CD4-positive, alpha-beta memory T cell (primary cell): ENCODE data around the gene B3GNT2. TPM values are rescaled to one million over a fixed set of nuclear protein-coding genes. Genes with fewer than 3 reads are reported as not detected.
A peak's percentile ranks its signal among the peaks of the same experiment; 100 is the strongest.
"Not testable (repeated sequence)": the region's sequence is repeated elsewhere in the genome, so short reads cannot be mapped to it uniquely, and the experiment has no call there.

Experiments used
- CTCF ChIA-PET: fragments of 350-600 bp; sonication (Branson Sonifier 250); formaldehyde crosslinking; loops from one replicate; lab custom pipeline; 2021; ENCODE audit warnings: inconsistent platforms; ENCODE audit not compliant: partially characterized antibody; lab: Charles Lee
- POLR2A ChIA-PET: fragments of 350-600 bp; sonication (Branson Sonifier 250); formaldehyde crosslinking; loops from one replicate; lab custom pipeline; 2021; ENCODE audit not compliant: partially characterized antibody; lab: Charles Lee
- DNase-seq, 5 donors: peaks; one replicate each; pipeline versions ENCODE4 v3.0.0 to v3.0.0-alpha.2; 2020 to 2022; ENCODE audit warnings: mixed read lengths in 1 of 5
- H3K27ac ChIP-seq: one replicate; pipeline ENCODE4 v1.7.0; 2013; ENCODE audit warnings: low read depth, low read length
- H3K27me3 ChIP-seq: 2 replicates; pipeline ENCODE4 v1.7.0; 2013; ENCODE audit warnings: mild to moderate bottlenecking, low read length, moderate library complexity; ENCODE audit not compliant: insufficient read depth
- H3K36me3 ChIP-seq: 2 replicates; pipeline ENCODE4 v1.7.0; 2013; ENCODE audit warnings: mild to moderate bottlenecking, low read length, moderate library complexity; ENCODE audit not compliant: insufficient read depth
- H3K4me1 ChIP-seq: 2 replicates; pipeline ENCODE4 v1.7.0; 2013; ENCODE audit warnings: mild to moderate bottlenecking, low read length, moderate library complexity; ENCODE audit not compliant: insufficient read depth
- H3K4me3 ChIP-seq, 2 donors: one replicate each; pipeline ENCODE4 v1.7.0; 2013; ENCODE audit warnings: low read length in 2 of 2, mild to moderate bottlenecking in 1 of 2
- H3K9me3 ChIP-seq, 2 donors: one replicate each; pipeline ENCODE4 v1.7.0; 2013; ENCODE audit warnings: low read length in 2 of 2, control low read depth in 1 of 2; ENCODE audit not compliant: control insufficient read depth in 1 of 2
- H3K27ac Mint-ChIP-seq, 7 donors: one replicate each; pipeline ENCODE4 v1.8.0; 2020 to 2021; ENCODE audit warnings: mixed read lengths in 7 of 7, mild to moderate bottlenecking in 6 of 7, inconsistent platforms in 3 of 7, moderate library complexity in 3 of 7
- H3K27me3 Mint-ChIP-seq, 2 donors: one replicate each; pipeline ENCODE4 v1.8.0; 2020 to 2021; ENCODE audit warnings: mixed read lengths in 2 of 2
- H3K36me3 Mint-ChIP-seq, 2 donors: one replicate each; pipeline ENCODE4 v1.8.0; 2020 to 2021; ENCODE audit warnings: mixed read lengths in 2 of 2, inconsistent platforms in 1 of 2, mild to moderate bottlenecking in 1 of 2
- H3K4me1 Mint-ChIP-seq, 4 donors: one replicate each; pipeline ENCODE4 v1.8.0; 2020 to 2021; ENCODE audit warnings: mixed read lengths in 4 of 4, mild to moderate bottlenecking in 1 of 4
- H3K4me3 Mint-ChIP-seq, 8 donors: one replicate each; pipeline ENCODE4 v1.8.0; 2020 to 2021; ENCODE audit warnings: mixed read lengths in 8 of 8, mild to moderate bottlenecking in 7 of 8, moderate library complexity in 6 of 8, inconsistent platforms in 3 of 8
- H3K9me3 Mint-ChIP-seq, 8 donors: one replicate each; pipeline ENCODE4 v1.8.0; 2020 to 2021; ENCODE audit warnings: mixed read lengths in 8 of 8, mild to moderate bottlenecking in 5 of 8, inconsistent platforms in 3 of 8, moderate library complexity in 1 of 8
- intact Hi-C: fragments of 100-400 bp; cut with micrococcal nuclease; formaldehyde crosslinking; loops from one replicate; pipeline ENCODE4 v1.15.1; 2023
- polyA plus RNA-seq, 2 donors: library from polyadenylated mRNA; unstranded; fragments of 300-500 nt; fragmentation: Illumina TruSeq; gene quantifications; one replicate each; pipeline ENCODE4 v1.2.3, GENCODE V29; 2021
- total RNA-seq, 2 experiments: library from RNA; stranded (reverse); gene quantifications; one replicate each; pipeline ENCODE4 v1.2.3, GENCODE V29; 2021

Gene B3GNT2
- total and polyA plus RNA-seq, 4 experiments from 2014 or later: 18.3 to 55.7 (median 24.3) TPM

DNA sequence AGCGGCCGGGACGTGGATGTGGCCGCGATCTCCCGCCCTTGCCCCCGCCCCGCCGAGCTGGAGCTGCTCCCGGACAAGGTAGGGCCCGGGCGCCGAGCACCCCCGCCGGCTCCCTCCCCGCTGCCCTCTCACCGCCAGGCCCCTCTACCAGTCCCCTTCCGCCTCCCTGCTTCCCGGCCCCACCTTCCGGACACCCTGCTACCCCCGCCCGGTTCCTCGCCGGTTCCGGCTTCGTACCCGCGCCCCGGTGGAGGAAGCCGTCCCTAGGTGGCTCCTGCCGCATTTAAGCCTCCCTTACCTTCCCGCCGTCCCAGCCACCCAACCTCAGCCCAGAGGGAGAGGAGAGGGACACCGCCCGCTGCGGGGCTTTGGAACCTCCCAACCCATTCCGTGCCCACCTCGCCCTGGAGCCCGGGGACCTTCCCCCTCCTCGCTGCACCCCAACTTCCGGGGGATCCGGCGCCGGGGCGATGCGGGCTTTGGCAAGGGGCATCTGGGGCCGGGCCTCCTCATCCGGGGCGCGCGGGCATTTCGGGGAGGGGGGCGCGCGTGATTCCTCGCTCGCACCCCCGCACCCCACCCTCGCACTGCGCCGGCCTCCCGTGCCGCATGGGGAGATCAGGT lies 475 bp downstream of the B3GNT2 start:
- CTCF ChIA-PET: interaction anchor here (1.0 to 1.1 kb wide), 4 partner anchors 13 to 105 kb away, joined by 3 to 4 read pairs (median 3); no protein-coding TSS in a partner anchor
- Mint-ChIP-seq H3K4me1 (peaks cover 32 to 43% (median 37%) of the 10 kb centered on the region in 4 donors), H3K36me3 (peaks cover 0 to 4% of the 10 kb centered on the region in 2 donors)

DNA sequence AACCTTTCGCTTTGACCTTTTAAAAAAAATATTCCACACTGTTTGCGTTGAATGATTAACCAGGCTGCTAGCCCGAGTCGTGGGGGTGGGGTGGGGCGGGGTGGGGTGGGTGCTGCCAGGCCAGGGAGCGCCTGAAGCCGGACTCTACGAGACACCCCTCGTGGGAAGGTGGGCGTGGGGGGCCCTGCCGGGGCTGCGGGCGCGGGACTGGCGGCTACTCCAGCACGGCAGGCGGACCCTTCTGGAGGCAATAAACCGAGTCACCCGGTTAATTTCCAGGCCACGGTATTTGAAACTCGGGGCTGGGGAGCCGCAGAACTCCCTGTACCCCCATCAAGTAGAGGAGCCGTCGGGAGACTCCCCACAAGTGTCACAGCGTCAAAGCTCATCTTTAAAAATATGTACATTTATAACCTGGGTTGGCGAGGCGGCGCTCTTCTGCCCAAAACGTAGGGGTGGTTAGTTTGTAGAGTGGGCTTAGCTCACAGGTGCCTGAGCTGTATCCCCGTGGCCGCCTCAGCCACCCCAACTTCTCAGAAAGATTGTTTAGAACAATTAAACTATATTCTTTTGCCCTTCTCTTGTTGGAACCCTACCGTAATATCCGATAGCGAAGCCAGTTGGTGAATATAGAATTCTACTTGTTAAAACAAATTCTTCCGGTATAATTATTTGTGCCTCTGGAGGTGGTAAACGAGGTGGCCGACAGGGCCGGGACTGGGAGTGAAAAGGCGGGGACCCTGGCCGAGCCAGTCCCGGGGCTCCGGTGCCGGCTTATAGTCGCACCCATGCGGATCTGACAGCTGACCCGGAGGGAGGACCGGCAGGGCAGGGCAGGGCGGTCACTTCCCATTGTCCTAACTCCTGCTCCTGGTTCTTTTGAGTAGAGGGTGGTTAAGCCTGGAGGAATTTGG lies 1.4 kb downstream of the B3GNT2 start:
- no peaks in the 10 kb centered on the region for H3K9me3 Mint-ChIP-seq
- POLR2A ChIA-PET: interaction anchor here (0.6 to 1.0 kb wide), 4 partner anchors 23 to 317 kb away, joined by 3 to 4 read pairs (median 3); no protein-coding TSS in a partner anchor
- H3K27me3 Mint-ChIP-seq: no peaks in the 10 kb centered on the region
- H3K27ac ChIP-seq: peak overlapping the region; percentile 80
- peak overlapping the region; percentile 67 to 86 for H3K4me3 ChIP-seq
- peaks cover 41 to 52% (median 46%) of the 10 kb centered on the region in 4 donors for H3K4me1 Mint-ChIP-seq
- no peaks in the 10 kb centered on the region for H3K36me3 ChIP-seq
- H3K36me3 Mint-ChIP-seq: peaks cover 0 to 4% of the 10 kb centered on the region in 2 donors
- intact Hi-C loops: loop anchor here (2.0 to 5.0 kb wide), 9 partner anchors 108 to 1645 kb away; partner anchors contain the start of genes COMMD1, EHBP1, PAPOLG and SANBR
- CTCF ChIA-PET: interaction anchor here (0.7 to 1.2 kb wide), 8 partner anchors 12 to 213 kb away, joined by 3 to 4 read pairs (median 3); no protein-coding TSS in a partner anchor
- peaks cover 57% of the 10 kb centered on the region for H3K4me1 ChIP-seq
- H3K27ac Mint-ChIP-seq: peak overlapping the region; percentile 59 to 93 (median 92)
- no peaks in the 10 kb centered on the region for H3K27me3 ChIP-seq
- DNase-seq: peak; percentile 37 to 64 (median 47)
- peak overlapping the region; percentile 85 to 92 (median 90) for H3K4me3 Mint-ChIP-seq
- H3K9me3 ChIP-seq: no peaks in the 10 kb centered on the region

More for the DNA sequence above, 475 bp downstream of the B3GNT2 start:
- H3K4me1 ChIP-seq: peaks cover 48% of the 10 kb centered on the region
- H3K4me3 ChIP-seq: peak overlapping the region; percentile 54 to 86
- Mint-ChIP-seq H3K9me3 (no peaks in the 10 kb centered on the region), H3K27me3 (no peaks in the 10 kb centered on the region), H3K27ac (peak overlapping the region; percentile 72 to 95 (median 87)), H3K4me3 (peak overlapping the region; percentile 84 to 92 (median 90))
- peak; percentile 56 to 68 (median 58) for DNase-seq
- no peaks in the 10 kb centered on the region for H3K9me3 ChIP-seq
- no peaks in the 10 kb centered on the region for H3K36me3 ChIP-seq
- POLR2A ChIA-PET: interaction anchor here (0.6 to 1.0 kb wide), 3 partner anchors 106 to 316 kb away, joined by 3 read pairs; no protein-coding TSS in a partner anchor
- peak overlapping the region; percentile 80 for H3K27ac ChIP-seq
- H3K27me3 ChIP-seq: no peaks in the 10 kb centered on the region
- intact Hi-C loops: loop anchor here (1.0 to 5.0 kb wide), 11 partner anchors 108 to 1646 kb away; partner anchors contain the start of genes CCT4, COMMD1, EHBP1 and FAM161A

DNA sequence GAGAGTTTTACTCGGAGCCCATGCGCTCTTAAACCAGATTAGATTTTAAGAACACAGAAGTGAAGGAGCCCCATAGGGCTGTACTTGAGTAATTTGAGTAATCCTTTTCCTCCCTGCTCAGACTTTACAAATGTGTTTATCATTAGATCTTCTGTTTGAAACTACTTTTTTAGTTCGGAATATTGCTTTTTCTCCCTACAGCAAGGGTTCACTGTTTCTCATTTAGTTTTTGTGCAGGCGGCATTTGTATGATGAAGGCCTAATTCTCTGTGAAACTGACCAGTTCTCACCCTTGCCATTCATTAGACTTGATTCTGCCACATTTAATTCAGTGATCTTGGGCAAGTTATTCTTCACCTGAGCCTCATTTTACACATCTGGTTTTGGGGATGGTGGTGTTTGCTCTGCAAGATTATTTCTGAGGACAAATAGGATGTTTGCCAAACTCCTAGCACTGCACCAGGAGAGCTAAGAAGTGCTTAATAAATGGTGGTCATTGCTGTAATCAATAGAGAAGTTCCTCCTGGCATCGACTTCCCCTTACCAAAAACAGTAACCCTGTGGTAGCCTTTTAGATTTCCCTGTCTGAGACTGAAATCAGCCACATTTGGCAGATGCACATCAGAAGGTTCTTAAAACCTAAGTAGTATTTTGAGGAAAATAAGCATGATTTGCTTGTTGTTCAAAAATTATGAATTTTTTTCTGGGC lies 2.2 kb downstream of the B3GNT2 start:
- H3K27ac ChIP-seq: peak overlapping the region; percentile 80
- ChIA-PET POLR2A (interaction anchor here (1.0 kb wide), 1 partner anchor 23 kb away, joined by 3 read pairs; no protein-coding TSS in a partner anchor), CTCF (interaction anchor here (0.7 to 1.2 kb wide), 7 partner anchors 11 to 216 kb away, joined by 3 to 4 read pairs (median 3); no protein-coding TSS in a partner anchor)
- no peaks in the 10 kb centered on the region for H3K9me3 ChIP-seq
- H3K27me3 Mint-ChIP-seq: no peaks in the 10 kb centered on the region
- no peaks in the 10 kb centered on the region for H3K27me3 ChIP-seq
- H3K4me3 ChIP-seq: peak overlapping the region; percentile 67 to 86
- H3K36me3 Mint-ChIP-seq: peaks cover 0 to 4% of the 10 kb centered on the region in 2 donors
- DNase-seq: no peak
- H3K9me3 Mint-ChIP-seq: no peaks in the 10 kb centered on the region
- peaks cover 65% of the 10 kb centered on the region for H3K4me1 ChIP-seq
- H3K4me3 Mint-ChIP-seq: peak overlapping the region; percentile 82 to 92 (median 90)
- H3K27ac Mint-ChIP-seq: peak overlapping the region; percentile 59 to 93 (median 92)
- intact Hi-C loops: loop anchor here (2.0 to 5.0 kb wide), 9 partner anchors 107 to 1644 kb away; partner anchors contain the start of genes COMMD1, EHBP1, PAPOLG and SANBR
- no peaks in the 10 kb centered on the region for H3K36me3 ChIP-seq
- H3K4me1 Mint-ChIP-seq: peaks cover 47 to 60% (median 53%) of the 10 kb centered on the region in 4 donors

DNA sequence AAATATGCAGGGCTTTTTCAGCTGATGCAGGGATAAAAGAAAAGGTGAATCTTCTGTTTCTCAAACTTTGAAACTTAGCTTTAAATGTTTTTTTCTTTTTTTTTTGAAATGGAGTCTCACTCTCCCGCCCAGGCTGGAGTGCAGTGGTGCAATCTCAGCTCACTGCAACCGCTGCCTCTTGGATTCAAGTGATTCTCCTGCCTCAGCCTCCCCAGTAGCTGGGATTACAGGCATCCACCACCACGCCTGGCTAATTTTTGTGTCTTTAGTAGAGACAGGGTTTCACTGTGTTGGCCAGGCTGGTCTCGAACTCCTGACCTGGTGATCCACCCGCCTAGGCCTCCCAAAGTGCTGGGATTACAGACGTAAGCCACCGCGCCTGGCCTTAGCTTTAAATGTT lies 2.9 kb downstream of the B3GNT2 start:
- Mint-ChIP-seq H3K4me3 (peak overlapping the region in 7 of 8 donors; percentile 82 to 92 (median 89)), H3K4me1 (peaks cover 54 to 67% (median 60%) of the 10 kb centered on the region in 4 donors), H3K27ac (peak overlapping the region in 4 of 7 donors; percentile 59 to 94 (median 90))
- CTCF ChIA-PET: interaction anchor here (1.0 kb wide), 1 partner anchor 215 kb away, joined by 3 read pairs; no protein-coding TSS in a partner anchor
- not testable (repeated sequence) for H3K27me3 Mint-ChIP-seq, H3K36me3 Mint-ChIP-seq, H3K27ac ChIP-seq, DNase-seq, H3K9me3 ChIP-seq, H3K36me3 ChIP-seq, H3K9me3 Mint-ChIP-seq, H3K27me3 ChIP-seq, H3K4me3 ChIP-seq
- intact Hi-C loops: loop anchor here (5.0 kb wide), 7 partner anchors 213 to 1643 kb away; partner anchors contain the start of genes COMMD1, PAPOLG, SANBR and UGP2
- H3K4me1 ChIP-seq: peaks cover 73% of the 10 kb centered on the region
- POLR2A ChIA-PET: interaction anchor here (0.6 to 1.0 kb wide), 2 partner anchors 22 to 134 kb away, joined by 3 read pairs; no protein-coding TSS in a partner anchor

DNA sequence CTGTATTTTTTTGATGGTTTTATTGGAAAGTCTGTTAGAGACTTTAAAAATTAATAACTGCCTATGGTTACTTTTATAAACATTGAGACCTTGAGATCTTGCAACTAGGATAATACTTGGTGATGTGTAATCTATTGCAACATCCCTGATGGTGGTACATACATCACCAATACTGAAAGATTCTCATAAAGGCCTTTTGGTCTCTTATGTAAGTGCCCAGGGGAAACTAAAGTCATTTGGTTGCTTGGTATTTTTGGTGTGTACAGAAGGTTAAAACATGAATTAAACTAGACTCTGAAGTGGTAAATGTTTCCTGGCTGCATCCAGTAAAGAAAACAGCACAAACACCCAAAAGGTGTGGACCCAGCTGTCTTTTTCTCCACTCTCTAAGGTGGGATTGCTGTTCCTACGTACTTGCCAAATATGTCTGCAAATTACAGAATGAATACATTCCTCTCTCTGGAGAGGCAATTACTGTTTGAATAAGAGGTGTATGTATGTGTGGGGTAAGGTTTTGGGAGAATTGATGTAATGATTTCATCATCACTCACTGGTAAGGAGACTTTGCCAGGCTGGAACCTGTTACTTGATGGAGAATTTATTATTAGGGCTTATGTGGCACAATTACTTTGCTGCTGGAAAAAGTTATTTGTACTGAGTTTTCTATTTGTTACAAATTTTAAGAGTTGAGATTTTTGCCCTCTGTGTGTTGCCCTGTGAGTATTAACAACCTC lies 3.6 kb downstream of the B3GNT2 start:
- Histone ChIP-seq H3K27ac (peak overlapping the region; percentile 2), H3K27me3 (no peaks in the 10 kb centered on the region), H3K9me3 (no peaks in the 10 kb centered on the region), H3K36me3 (no peaks in the 10 kb centered on the region), H3K4me1 (peaks cover 75% of the 10 kb centered on the region), H3K4me3 (peak overlapping the region in 1 of 2 donors; percentile 5)
- ChIA-PET CTCF (interaction anchor here (1.1 kb wide), 1 partner anchor 203 kb away, joined by 3 read pairs; no protein-coding TSS in a partner anchor), POLR2A (interaction anchor here (0.6 kb wide), 1 partner anchor 133 kb away, joined by 3 read pairs; no protein-coding TSS in a partner anchor)
- intact Hi-C loops: loop anchor here (5.0 kb wide), 7 partner anchors 213 to 1643 kb away; partner anchors contain the start of genes COMMD1, PAPOLG, SANBR and UGP2
- peaks cover 54 to 74% (median 63%) of the 10 kb centered on the region in 4 donors for H3K4me1 Mint-ChIP-seq
- peak overlapping the region; percentile 59 to 94 (median 81) for H3K27ac Mint-ChIP-seq
- peak overlapping the region; percentile 18 to 92 (median 76) for H3K4me3 Mint-ChIP-seq
- no peaks in the 10 kb centered on the region for H3K27me3 Mint-ChIP-seq
- no peaks in the 10 kb centered on the region for H3K9me3 Mint-ChIP-seq
- H3K36me3 Mint-ChIP-seq: peaks cover 0 to 7% of the 10 kb centered on the region in 2 donors
- DNase-seq: peak in 1 of 5 donors; percentile 14
